ENCODE measurements around the gene FBLN2. TPM values are rescaled to one million over a fixed set of nuclear protein-coding genes. Genes with fewer than 3 reads are reported as not detected.

FBLN2 gene
- polyA plus RNA-seq, 1 of the 3 experiments (the other 2 are of a cell fraction), result 5.2 TPM

DNA sequence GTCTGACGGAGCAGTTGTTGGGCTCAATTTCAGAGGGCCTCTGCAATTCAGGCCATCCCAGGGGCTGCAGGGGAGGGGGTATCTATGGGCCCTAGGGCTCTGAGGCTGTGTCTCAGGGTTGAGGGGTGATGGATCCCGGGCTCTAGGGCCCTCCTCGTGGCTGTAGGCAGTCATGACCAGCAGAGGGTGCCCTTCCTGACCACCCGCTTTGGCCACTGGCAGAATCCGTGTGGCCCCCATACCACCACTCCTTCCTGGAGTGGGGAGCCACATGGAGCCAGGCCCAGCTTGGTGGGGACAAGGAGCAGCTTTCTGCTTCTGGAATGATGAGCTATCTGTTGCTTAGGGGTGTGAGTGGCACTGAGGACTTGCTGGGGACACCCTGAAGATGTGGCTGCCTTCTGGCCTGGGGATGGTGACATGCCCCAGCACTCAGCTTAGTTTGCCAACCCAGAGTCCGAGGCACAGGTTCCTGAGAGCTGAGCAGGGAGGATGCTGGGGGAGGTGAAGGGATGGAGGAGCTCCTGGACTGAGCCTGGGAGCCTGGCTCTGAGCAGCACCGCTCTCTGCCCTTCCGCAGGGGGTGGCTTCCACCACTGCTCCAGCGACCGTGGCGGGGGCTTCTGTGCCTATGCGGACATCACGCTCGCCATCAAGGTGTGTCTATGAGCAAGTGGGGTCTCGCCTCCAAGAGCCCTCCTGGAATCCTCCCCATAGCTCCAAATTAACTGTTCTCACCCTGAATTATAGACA is 48.6 kb upstream of the FBLN2 start:
- H3K27me3 ChIP-seq (ENCODE audit: insufficient read depth), result no peaks in the 10 kb centered on the region
- peaks cover 0 to 11% of the 10 kb centered on the region in 2 experiments; a peak in 1 of 4 replicates for H3K4me1 ChIP-seq (ENCODE audit: control insufficient read depth in 1 of 2, insufficient read depth in 2 of 2, low read depth in 1 of 2, low read length in 1 of 2)
- WGBS (ENCODE audit: low lambda C conversion rate), result 95% methylated on average over 8 of the region's 15 CpGs
- POLR2A ChIA-PET, result no interaction called here
- peak; percentile 79 for DNase-seq
- no peak overlapping the region for H3K27ac ChIP-seq (ENCODE audit: low read depth in 2 of 2, low read length in 1 of 2)
- no peaks in the 10 kb centered on the region for H3K36me3 ChIP-seq (replicated peaks in 1 of 2; ENCODE audit: control insufficient read depth in 1 of 2, insufficient read depth in 2 of 2, low read length in 1 of 2)
- H4K20me1 ChIP-seq (ENCODE audit: insufficient read depth), result no peaks in the 10 kb centered on the region
- no peaks in the 10 kb centered on the region for H3K9me2 ChIP-seq
- H3K4me3 ChIP-seq (ENCODE audit: low read depth in 2 of 2, low read length in 1 of 2), result no peak overlapping the region; a peak in 1 of 4 replicates
- no peak overlapping the region for H2AFZ ChIP-seq (ENCODE audit: low read depth)
- H3K9me3 ChIP-seq, result no peaks in the 10 kb centered on the region
- no peak overlapping the region for H3K4me2 ChIP-seq
- H3F3A ChIP-seq (replicated peaks; ENCODE audit: insufficient read depth), result no peaks in the 10 kb centered on the region
- no peaks in the 10 kb centered on the region for H3K79me2 ChIP-seq (ENCODE audit: insufficient read depth)
- no peak overlapping the region for H3K9ac ChIP-seq
- TF ChIP-seq TEAD4 (IDR thresholded peaks at IDR 0.05; ENCODE audit: borderline replicate concordance, insufficient read depth), result no peak
- TF ChIP-seq, protein P1, sequence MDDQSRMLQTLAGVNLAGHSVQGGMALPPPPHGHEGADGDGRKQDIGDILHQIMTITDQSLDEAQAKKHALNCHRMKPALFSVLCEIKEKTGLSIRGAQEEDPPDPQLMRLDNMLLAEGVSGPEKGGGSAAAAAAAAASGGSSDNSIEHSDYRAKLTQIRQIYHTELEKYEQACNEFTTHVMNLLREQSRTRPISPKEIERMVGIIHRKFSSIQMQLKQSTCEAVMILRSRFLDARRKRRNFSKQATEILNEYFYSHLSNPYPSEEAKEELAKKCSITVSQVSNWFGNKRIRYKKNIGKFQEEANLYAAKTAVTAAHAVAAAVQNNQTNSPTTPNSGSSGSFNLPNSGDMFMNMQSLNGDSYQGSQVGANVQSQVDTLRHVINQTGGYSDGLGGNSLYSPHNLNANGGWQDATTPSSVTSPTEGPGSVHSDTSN (IDR thresholded peaks at IDR 0.05), result no peak
- TF ChIP-seq, protein P2, sequence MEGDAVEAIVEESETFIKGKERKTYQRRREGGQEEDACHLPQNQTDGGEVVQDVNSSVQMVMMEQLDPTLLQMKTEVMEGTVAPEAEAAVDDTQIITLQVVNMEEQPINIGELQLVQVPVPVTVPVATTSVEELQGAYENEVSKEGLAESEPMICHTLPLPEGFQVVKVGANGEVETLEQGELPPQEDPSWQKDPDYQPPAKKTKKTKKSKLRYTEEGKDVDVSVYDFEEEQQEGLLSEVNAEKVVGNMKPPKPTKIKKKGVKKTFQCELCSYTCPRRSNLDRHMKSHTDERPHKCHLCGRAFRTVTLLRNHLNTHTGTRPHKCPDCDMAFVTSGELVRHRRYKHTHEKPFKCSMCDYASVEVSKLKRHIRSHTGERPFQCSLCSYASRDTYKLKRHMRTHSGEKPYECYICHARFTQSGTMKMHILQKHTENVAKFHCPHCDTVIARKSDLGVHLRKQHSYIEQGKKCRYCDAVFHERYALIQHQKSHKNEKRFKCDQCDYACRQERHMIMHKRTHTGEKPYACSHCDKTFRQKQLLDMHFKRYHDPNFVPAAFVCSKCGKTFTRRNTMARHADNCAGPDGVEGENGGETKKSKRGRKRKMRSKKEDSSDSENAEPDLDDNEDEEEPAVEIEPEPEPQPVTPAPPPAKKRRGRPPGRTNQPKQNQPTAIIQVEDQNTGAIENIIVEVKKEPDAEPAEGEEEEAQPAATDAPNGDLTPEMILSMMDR (IDR thresholded peaks at IDR 0.05), result peak; percentile 63
- TF ChIP-seq SMC3 (IDR thresholded peaks at IDR 0.05; ENCODE audit: low read depth, low read length), result peak; percentile 61
- TF ChIP-seq RAD21 (IDR thresholded peaks at IDR 0.05; ENCODE audit: low read length), result peak; percentile 55
- no peak for TF ChIP-seq TCF12 (IDR thresholded peaks at IDR 0.05)
- TF ChIP-seq FOSL2 (IDR thresholded peaks at IDR 0.05; ENCODE audit: borderline replicate concordance, low read depth), result no peak
- TF ChIP-seq TAF1 (IDR thresholded peaks at IDR 0.05; ENCODE audit: borderline replicate concordance, low read depth, low read length), result no peak
- CTCF ChIA-PET, result interaction anchor here (0.6 to 29.6 kb wide), 25 partner anchors 9 to 539 kb away, joined by 3 to 872 read pairs (median 3); partner anchors contain the start of gene WNT7A

DNA sequence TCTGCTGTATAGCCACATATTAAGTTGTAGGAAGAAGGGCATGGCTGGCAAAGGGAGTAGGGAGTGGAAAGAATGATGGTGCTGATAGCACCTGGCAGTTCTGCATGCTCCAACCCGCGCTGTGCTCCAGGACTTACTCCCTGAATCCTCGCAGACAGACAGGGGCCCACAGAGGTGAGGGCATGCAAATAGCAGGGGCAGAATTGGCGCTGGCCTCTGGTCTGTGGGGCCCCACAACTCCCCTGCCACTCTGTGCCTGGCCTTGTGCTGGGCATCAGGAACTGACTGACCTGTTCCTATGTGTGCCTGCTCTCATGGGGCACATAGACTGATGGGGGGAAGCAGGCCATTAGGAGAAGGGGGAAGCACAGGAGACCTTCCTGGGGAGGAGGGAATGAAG is 47.9 kb upstream of the FBLN2 start:
- no peak overlapping the region for H3K27ac ChIP-seq (ENCODE audit: low read depth in 2 of 2, low read length in 1 of 2)
- H3K9me2 ChIP-seq, result no peaks in the 10 kb centered on the region
- no peak overlapping the region for H3K4me2 ChIP-seq
- no peaks in the 10 kb centered on the region for H3K9me3 ChIP-seq
- no peak for DNase-seq
- CTCF ChIA-PET, result interaction anchor here (0.7 to 29.6 kb wide), 14 partner anchors 14 to 379 kb away, joined by 3 to 872 read pairs (median 4); partner anchors contain the start of gene WNT7A
- H3K27me3 ChIP-seq (ENCODE audit: insufficient read depth), result no peaks in the 10 kb centered on the region
- no peak overlapping the region for H3K4me3 ChIP-seq (ENCODE audit: low read depth in 2 of 2, low read length in 1 of 2)
- H3K36me3 ChIP-seq (replicated peaks in 1 of 2; ENCODE audit: control insufficient read depth in 1 of 2, insufficient read depth in 2 of 2, low read length in 1 of 2), result no peaks in the 10 kb centered on the region
- POLR2A ChIA-PET, result no interaction called here
- H3K79me2 ChIP-seq (ENCODE audit: insufficient read depth), result no peaks in the 10 kb centered on the region
- H2AFZ ChIP-seq (ENCODE audit: low read depth), result no peak overlapping the region
- peaks cover 0 to 10% of the 10 kb centered on the region in 2 experiments; a peak in 1 of 4 replicates for H3K4me1 ChIP-seq (ENCODE audit: control insufficient read depth in 1 of 2, insufficient read depth in 2 of 2, low read depth in 1 of 2, low read length in 1 of 2)
- H3F3A ChIP-seq (replicated peaks; ENCODE audit: insufficient read depth), result no peaks in the 10 kb centered on the region
- 83% methylated on average over 2 of the region's 4 CpGs for WGBS (ENCODE audit: low lambda C conversion rate)
- no peak overlapping the region for H3K9ac ChIP-seq
- no peaks in the 10 kb centered on the region for H4K20me1 ChIP-seq (ENCODE audit: insufficient read depth)
- TF ChIP-seq MEF2A (IDR thresholded peaks at IDR 0.05; ENCODE audit: borderline replicate concordance, low read depth) (no peak), FOSL2 (IDR thresholded peaks at IDR 0.05; ENCODE audit: borderline replicate concordance, low read depth) (no peak), RCOR1 (IDR thresholded peaks at IDR 0.05; ENCODE audit: low read length) (no peak), MXI1 (IDR thresholded peaks at IDR 0.05; ENCODE audit: low read depth, low read length) (no peak), CHD2 (IDR thresholded peaks at IDR 0.05; ENCODE audit: low read length, partially characterized antibody) (no peak), ELF1 (IDR thresholded peaks at IDR 0.05) (no peak), POLR2AphosphoS5 (IDR thresholded peaks at IDR 0.05; ENCODE audit: low read depth, low read length) (no peak), SMC3 (IDR thresholded peaks at IDR 0.05; ENCODE audit: low read depth, low read length) (no peak), RFX5 (IDR thresholded peaks at IDR 0.05; ENCODE audit: low read length) (no peak)
- TF ChIP-seq, protein P3, sequence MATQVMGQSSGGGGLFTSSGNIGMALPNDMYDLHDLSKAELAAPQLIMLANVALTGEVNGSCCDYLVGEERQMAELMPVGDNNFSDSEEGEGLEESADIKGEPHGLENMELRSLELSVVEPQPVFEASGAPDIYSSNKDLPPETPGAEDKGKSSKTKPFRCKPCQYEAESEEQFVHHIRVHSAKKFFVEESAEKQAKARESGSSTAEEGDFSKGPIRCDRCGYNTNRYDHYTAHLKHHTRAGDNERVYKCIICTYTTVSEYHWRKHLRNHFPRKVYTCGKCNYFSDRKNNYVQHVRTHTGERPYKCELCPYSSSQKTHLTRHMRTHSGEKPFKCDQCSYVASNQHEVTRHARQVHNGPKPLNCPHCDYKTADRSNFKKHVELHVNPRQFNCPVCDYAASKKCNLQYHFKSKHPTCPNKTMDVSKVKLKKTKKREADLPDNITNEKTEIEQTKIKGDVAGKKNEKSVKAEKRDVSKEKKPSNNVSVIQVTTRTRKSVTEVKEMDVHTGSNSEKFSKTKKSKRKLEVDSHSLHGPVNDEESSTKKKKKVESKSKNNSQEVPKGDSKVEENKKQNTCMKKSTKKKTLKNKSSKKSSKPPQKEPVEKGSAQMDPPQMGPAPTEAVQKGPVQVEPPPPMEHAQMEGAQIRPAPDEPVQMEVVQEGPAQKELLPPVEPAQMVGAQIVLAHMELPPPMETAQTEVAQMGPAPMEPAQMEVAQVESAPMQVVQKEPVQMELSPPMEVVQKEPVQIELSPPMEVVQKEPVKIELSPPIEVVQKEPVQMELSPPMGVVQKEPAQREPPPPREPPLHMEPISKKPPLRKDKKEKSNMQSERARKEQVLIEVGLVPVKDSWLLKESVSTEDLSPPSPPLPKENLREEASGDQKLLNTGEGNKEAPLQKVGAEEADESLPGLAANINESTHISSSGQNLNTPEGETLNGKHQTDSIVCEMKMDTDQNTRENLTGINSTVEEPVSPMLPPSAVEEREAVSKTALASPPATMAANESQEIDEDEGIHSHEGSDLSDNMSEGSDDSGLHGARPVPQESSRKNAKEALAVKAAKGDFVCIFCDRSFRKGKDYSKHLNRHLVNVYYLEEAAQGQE (IDR thresholded peaks at IDR 0.05; ENCODE audit: low read depth, low read length), result no peak
- TF ChIP-seq, protein P2 (IDR thresholded peaks at IDR 0.05), result no peak

All from SK-N-SH (cell line).